ENCODE results near the gene SEMA6C.
"Not testable (repeated sequence)": the region's sequence is repeated elsewhere in the genome, so short reads cannot be mapped to it uniquely, and the experiment has no call there.

Gene SEMA6C, protein sequence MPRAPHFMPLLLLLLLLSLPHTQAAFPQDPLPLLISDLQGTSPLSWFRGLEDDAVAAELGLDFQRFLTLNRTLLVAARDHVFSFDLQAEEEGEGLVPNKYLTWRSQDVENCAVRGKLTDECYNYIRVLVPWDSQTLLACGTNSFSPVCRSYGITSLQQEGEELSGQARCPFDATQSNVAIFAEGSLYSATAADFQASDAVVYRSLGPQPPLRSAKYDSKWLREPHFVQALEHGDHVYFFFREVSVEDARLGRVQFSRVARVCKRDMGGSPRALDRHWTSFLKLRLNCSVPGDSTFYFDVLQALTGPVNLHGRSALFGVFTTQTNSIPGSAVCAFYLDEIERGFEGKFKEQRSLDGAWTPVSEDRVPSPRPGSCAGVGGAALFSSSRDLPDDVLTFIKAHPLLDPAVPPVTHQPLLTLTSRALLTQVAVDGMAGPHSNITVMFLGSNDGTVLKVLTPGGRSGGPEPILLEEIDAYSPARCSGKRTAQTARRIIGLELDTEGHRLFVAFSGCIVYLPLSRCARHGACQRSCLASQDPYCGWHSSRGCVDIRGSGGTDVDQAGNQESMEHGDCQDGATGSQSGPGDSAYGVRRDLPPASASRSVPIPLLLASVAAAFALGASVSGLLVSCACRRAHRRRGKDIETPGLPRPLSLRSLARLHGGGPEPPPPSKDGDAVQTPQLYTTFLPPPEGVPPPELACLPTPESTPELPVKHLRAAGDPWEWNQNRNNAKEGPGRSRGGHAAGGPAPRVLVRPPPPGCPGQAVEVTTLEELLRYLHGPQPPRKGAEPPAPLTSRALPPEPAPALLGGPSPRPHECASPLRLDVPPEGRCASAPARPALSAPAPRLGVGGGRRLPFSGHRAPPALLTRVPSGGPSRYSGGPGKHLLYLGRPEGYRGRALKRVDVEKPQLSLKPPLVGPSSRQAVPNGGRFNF

GRCh38 chr1:151146412-151147131 is at the start of gene SEMA6C:
TSS of gene SEMA6C (minus strand) at chr1:151146631. CDS start at chr1:151142621, 4,010 bp downstream.
- peak; percentile 91 for DNase-seq

GRCh38 chr1:151194894-151195594 is 48.6 kb upstream of the SEMA6C start:
- DNase-seq = not testable (repeated sequence)

GRCh38 chr1:151193856-151194255 is 47.4 kb upstream of the SEMA6C start:
- no peak for DNase-seq

- DNase-seq = no peak
Measured at GRCh38 chr1:151193304-151193703, 46.9 kb upstream of the SEMA6C start.

GRCh38 chr1:151192047-151192446 is 45.6 kb upstream of the SEMA6C start:
- no peak for DNase-seq

GRCh38 chr1:151189637-151190445 is 43.4 kb upstream of the SEMA6C start, which contains the start of gene VPS72:
TSS of gene VPS72 (minus strand) at chr1:151190197. CDS start at chr1:151190121, 76 bp downstream.
- peak; percentile 85 for DNase-seq

DNA sequence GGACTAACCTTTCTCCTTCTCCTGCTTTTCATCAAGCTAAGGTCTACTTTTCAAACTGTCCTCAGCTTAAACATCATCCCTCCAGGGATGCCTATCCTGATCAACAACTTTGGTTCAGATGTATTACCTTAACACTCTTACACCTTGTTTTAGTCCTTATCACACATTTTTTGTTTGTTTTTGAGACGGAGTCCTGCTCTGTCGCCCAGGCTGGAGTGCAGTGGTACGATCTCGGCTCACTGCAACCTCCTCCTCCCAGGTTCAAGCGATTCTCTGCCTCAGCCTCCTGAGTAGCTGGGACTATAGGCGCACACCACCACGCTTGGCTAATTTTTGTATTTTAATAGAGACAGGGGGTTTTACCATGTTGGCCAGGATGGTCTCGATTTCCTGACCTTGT is 42.2 kb upstream of the SEMA6C start:
- DNase-seq = not testable (repeated sequence)

DNA sequence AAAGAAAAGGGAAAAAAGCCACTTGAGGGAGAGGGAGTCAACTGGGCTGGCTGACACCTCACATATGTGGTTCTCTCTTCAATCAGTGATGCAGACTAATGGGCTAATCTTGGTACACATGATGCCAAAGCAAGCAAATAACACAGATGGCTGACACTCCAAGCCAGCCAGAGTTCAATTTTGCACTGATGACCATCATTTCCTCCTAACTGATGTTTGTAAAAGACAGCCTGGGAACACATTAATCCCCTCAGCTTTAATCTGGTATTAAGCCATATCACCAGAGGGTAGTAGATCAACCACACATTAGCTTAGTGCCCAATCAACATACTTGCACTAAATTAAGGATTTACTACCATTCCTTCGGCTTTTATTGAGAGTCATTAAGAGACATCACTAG is 40.8 kb upstream of the SEMA6C start:
- DNase-seq = no peak

GRCh38 chr1:151184211-151184610 is 37.8 kb upstream of the SEMA6C start:
- no peak for DNase-seq

- no peak for DNase-seq
Measured at GRCh38 chr1:151176514-151177045, 30.1 kb upstream of the SEMA6C start.

DNA sequence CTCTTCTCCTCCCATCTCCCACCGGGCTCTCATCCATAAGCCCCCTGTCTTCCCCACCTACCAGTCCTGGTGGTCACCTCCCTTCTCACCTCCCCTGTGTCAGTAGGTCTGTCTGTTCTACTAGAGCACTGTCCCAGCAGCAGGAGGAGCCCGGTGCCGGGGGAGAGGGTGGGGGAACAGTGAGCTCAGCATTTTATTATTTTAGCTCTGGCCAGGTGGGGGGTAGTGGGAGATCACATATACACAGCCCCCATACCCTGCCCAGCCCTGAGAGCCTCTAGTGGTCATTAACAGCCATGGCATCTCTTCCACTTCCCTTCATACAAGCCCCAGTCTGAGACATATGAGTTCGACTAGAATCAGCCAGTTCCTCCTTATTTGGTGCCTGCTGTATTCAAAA is 29.4 kb upstream of the SEMA6C start, which contains the start of gene TMOD4:
TMOD4 (minus strand) TSS at position 119 of the 400 bp plus-strand sequence. CDS start 1,106 bp downstream, outside the sequence.
- DNase-seq = peak; percentile 52

DNA sequence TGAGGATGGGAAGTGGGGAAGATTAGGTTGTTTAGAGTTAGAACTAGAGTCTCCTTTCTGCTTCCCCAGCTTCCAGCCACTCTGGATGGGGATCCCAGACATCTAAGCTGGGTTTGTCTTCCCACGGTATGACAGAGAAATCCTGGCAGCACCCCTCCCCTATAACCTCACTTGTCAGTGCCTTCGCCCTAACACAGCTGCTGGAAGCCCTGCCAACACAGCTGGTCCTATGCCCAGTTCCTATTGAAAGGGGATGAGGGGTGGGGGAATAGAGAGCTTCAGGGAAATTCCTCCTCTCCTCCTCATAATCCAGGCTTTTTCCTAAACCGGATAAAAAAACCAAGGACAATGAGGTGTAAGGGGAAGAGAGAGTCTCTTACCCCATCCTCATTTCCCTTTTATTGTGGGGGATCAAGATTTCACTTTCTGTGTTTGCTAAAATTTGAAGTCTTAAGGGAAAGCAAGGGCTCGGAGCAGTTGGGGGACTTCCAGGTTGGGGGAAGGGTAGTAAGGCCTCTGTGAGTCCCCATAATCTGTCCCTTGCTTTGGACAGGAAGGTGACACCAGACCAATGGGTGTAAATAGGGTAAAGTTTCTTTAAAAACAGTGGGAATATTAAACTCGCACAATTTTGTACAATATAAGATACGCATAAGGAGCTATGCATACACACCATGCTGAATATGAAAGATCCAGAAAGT is 28.8 kb upstream of the SEMA6C start:
- DNase-seq = peak; percentile 10

GRCh38 chr1:151171190-151171589 is 24.8 kb upstream of the SEMA6C start:
- DNase-seq = no peak

DNA sequence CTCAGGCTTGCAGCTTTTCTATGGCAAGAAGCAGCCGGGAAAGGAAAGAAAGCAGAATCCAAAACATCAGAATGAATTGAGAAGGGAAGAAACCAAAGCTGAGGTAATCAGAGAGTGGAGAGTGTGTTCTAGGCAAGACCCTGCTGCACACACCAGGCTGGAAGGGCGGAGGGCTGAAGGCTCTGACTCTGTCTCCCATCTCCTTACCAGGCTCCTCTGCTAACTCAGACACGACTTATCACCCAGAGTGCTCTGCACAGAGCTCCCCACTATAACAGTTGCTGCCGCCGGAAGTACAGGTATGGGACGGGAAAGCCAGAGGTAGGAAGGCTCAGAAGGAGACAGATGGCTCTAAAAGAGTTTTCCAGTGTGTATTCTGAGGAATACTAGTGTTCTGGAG is 20.7 kb upstream of the SEMA6C start:
- no peak for DNase-seq

GRCh38 chr1:151166505-151166956 is 20.1 kb upstream of the SEMA6C start:
- peak; percentile 25 for DNase-seq

DNA sequence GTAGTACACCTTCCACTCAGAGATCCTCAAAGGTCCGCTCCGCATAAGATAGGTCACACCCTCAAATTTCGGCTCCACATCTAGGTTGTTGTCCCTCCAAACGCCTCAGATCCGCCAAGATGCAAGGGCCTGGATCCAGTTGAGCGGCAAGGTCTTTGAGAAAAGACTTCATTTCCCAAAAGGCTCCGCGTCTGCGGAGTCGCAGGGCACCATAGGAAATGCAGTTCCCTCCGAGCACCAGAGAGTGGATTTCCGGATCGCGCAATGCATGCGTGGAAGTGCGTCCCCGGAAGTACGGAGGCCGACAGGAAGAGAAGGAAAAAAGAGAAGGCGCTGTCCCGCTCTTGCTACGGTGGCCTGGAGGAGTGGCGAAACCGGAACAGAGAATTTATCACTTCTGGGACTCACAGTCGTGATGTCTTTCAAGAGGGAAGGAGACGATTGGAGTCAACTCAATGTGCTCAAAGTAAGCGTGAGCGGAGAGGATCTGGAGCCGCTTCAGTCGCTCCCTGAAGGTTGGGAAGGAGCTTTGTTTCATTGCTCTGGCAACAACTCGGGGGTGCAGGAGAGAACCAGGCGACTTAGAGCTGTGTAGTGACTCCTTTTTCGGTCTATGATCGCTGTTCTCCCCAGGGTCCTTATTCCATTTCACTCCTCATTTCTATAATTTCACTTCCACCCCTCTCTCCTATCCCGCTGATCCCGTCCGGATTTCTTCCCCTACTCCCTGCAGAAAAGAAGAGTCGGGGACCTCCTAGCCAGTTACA is 19.5 kb upstream of the SEMA6C start, which contains the start of the genes LYSMD1 and SCNM1:
LYSMD1 (minus strand) TSS at position 165 of the 767 bp plus-strand sequence. CDS start 644 bp downstream, outside the sequence.
SCNM1 (plus strand) TSS at position 407 of the 767 bp plus-strand sequence; CDS start at position 416, 9 bp downstream.
- peak; percentile 99 for DNase-seq

DNA sequence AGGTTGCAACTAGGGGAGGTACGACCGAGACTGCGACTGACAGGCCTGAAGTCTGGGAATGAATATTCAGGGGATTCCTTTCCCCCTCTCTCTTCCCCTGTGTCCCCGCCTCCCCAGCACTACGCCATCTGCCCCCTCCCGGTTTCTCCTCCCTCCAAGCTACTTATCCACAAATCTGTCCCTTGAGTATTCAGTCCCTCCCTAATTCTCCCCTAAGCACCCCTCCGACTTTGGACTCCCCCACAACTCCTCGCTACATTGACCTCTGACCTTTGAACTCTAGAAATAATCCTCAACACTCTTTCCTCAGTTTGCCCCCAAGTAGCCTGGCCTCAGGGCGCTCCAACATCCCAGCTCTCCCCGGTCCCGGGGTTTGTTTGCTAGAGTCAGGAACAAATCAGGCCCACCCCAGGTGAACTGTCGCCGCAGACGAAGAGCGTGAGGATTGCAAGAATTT is 18.9 kb upstream of the SEMA6C start:
- DNase-seq = no peak

DNA sequence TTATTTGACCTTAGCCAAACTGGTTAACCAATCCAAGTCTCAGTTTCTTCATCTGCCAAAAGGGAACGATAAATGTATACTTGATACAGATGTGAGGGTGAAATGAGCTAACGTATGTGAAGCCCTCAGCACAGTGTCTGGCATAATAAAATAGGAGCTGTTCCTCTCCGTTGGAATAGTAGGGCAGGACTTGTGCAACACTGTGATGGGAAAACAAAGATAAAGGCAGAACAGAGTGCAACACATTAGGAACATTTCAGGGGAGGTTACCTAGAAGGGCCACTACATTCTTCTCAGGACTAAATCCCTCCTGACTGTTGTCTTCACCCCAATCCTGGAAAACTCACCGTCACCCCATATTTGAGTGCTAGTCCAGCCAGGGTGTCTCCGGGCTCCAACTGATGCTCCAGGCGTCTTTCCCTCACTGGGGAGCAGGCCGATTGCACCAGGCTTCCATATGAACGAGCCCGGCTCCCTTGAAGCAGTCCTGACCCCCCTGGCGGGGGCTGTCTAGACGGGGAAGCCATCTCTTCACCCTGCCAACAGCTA is 18.4 kb upstream of the SEMA6C start:
- DNase-seq = no peak

- peak; percentile 68 for DNase-seq
Measured at GRCh38 chr1:151159373-151159772, 12.9 kb upstream of the SEMA6C start.

Data from inflammatory macrophage treated with lipopolysaccharide for 4 hours (primary cell).